Natural killer cell treated with Interleukin-12 subunit alpha and Interleukin-12 subunit beta and Interleukin-15 and Interleukin-18, amount 100 ng/mL, for 72 hours (primary cell): ENCODE data around the gene LGALS13. TPM values are rescaled to one million over a fixed set of nuclear protein-coding genes. Genes with fewer than 3 reads are reported as not detected.
A peak's percentile ranks its signal among the peaks of the same experiment; 100 is the strongest.

Experiments
- ATAC-seq, 2 donors: fragments of 150-1000 bp; cut with Tn5 transposase in 1 of 2; sonication (Bioruptor Pico), chemical (Tn5 transposase) in 1 of 2; 2 replicates each; pipeline ENCODE4 v1.10.0; 2021
- DNase-seq: peaks from one replicate; pipeline ENCODE4 v3.0.0; 2022; ENCODE audit warnings: low spot score
- H3K27ac Mint-ChIP-seq, 2 donors: 1 replicate in 1 of 2; 2 replicates in 1 of 2; pipeline ENCODE4 v1.8.0; 2022; ENCODE audit warnings: mixed read lengths in 2 of 2, mild to moderate bottlenecking in 1 of 2, moderate library complexity in 1 of 2
- H3K27me3 Mint-ChIP-seq, 2 donors: 1 replicate in 1 of 2; 2 replicates in 1 of 2; pipeline ENCODE4 v1.8.0; 2022; ENCODE audit warnings: mixed read lengths in 2 of 2
- H3K36me3 Mint-ChIP-seq: one replicate; pipeline ENCODE4 v1.8.0; 2022; ENCODE audit warnings: mixed read lengths
- H3K4me1 Mint-ChIP-seq, 2 donors: 1 replicate in 1 of 2; 2 replicates in 1 of 2; pipeline ENCODE4 v1.8.0; 2022; ENCODE audit warnings: low read depth in 2 of 2, mixed read lengths in 2 of 2, mild to moderate bottlenecking in 1 of 2
- H3K4me3 Mint-ChIP-seq: one replicate; pipeline ENCODE4 v1.8.0; 2022; ENCODE audit warnings: mixed read lengths
- H3K9me3 Mint-ChIP-seq: 2 replicates; pipeline ENCODE4 v1.8.0; 2022; ENCODE audit warnings: mixed read lengths
- total RNA-seq, 2 donors: library from RNA; stranded (reverse); gene quantifications; one replicate each; pipeline ENCODE4 v1.2.3, GENCODE V29; 2022

Gene LGALS13
- not detected for total RNA-seq

GRCh38 chr19:39602224-39602623, at the start of gene LGALS13:
LGALS13 (plus strand) TSS chr19:39602524; CDS start chr19:39602569, 45 bp downstream.
- no peak for DNase-seq
- H3K27me3 Mint-ChIP-seq, result peaks cover 35 to 45% of the 10 kb centered on the region in 2 donors
- no peak for ATAC-seq
- no peaks in the 10 kb centered on the region for H3K36me3 Mint-ChIP-seq
- H3K27ac Mint-ChIP-seq, result no peak within 1 kb of the TSS
- H3K9me3 Mint-ChIP-seq, result no peaks in the 10 kb centered on the region
- no peaks in the 10 kb centered on the region for H3K4me1 Mint-ChIP-seq
- no peak within 1 kb of the TSS for H3K4me3 Mint-ChIP-seq

DNA sequence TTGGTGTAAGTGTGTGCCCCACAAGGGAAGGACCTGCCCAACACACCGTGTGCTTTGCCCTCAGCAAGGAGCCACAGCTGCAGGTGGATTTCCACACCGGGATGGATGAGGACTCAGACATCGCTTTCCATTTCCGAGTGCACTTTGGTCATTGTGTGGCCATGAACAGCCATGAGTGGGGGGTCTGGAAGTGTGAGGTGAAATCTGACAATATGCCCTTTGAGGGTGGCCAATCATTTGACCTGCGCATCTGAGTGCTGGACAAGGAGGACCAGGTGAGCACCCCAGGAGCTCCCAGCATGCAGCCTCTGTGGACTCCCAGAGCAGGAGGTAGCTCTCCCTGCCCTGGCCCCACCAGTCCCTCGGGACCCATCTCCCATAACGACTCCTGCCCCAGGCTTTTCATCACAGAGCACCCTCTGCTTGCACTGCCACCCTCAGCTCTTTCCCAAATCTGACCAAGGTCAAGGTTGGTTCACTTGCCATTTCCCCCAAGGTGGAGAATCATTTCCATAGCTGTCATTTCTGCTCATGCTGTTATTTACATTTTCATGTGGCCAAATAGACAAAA, 49.2 kb upstream of the LGALS13 start:
- H3K4me3 Mint-ChIP-seq, result no peak overlapping the region
- peaks cover 6 to 7% of the 10 kb centered on the region in 2 donors for H3K4me1 Mint-ChIP-seq
- ATAC-seq (no peak), DNase-seq (no peak)
- peak overlapping the region in 1 of 2 donors; percentile 13 for H3K27ac Mint-ChIP-seq
- peaks cover 6 to 8% of the 10 kb centered on the region in 2 donors for H3K27me3 Mint-ChIP-seq
- no peaks in the 10 kb centered on the region for H3K9me3 Mint-ChIP-seq
- no peaks in the 10 kb centered on the region for H3K36me3 Mint-ChIP-seq

GRCh38 chr19:39554701-39555311, 47.5 kb upstream of the LGALS13 start:
- H3K27me3 Mint-ChIP-seq, result peaks cover 6 to 8% of the 10 kb centered on the region in 2 donors
- H3K36me3 Mint-ChIP-seq, result no peaks in the 10 kb centered on the region
- H3K4me3 Mint-ChIP-seq, result no peak overlapping the region
- no peaks in the 10 kb centered on the region for H3K9me3 Mint-ChIP-seq
- ATAC-seq, result no peak
- no peak overlapping the region for H3K27ac Mint-ChIP-seq
- DNase-seq, result no peak
- H3K4me1 Mint-ChIP-seq, result peaks cover 16% of the 10 kb centered on the region in 2 donors

GRCh38 chr19:39555883-39556282, 46.4 kb upstream of the LGALS13 start:
- DNase-seq, result no peak
- Mint-ChIP-seq H3K9me3 (no peaks in the 10 kb centered on the region), H3K27me3 (peaks cover 4 to 8% of the 10 kb centered on the region in 2 donors), H3K4me3 (no peak overlapping the region), H3K4me1 (peaks cover 16% of the 10 kb centered on the region in 2 donors), H3K27ac (no peak overlapping the region), H3K36me3 (no peaks in the 10 kb centered on the region)
- no peak for ATAC-seq

DNA sequence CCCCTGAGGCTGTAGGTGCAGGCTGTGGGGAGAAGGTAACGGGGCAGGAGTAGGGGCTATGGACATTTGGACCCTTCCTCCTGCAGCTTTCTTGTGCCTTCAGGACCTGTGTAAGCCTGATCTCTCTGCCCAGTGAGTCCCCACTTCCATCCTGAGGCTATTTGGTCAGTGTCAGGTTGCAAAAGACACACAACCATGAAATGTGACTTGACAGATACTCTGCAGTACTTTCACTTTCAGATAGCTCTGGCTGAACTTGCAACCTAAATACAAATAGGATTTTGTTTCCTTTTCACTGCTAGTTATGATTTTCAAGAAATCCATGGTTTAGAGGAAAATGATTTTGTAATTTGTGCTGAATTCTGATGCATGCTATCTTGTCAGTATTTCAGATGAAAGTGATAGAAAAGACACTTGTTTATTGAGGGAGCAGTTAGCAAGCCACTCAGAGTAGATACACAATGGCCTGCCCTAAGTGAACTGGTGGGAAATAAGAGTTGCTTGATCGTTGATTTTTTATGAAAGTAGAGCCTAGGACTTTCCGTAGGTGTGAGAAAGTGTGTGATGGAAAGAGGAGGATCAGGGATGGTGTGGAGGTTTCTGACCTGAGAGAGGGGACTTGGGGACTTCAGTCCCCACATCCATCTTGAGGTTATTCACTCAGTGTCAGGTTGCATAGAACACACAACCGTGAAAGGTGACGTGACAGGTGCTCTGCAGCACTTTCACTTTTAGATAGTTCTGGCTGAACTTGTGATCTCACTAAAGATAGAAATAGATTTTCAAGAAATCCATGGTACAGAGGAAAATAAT, 44.3 kb upstream of the LGALS13 start:
- H3K36me3 Mint-ChIP-seq, result no peaks in the 10 kb centered on the region

DNA sequence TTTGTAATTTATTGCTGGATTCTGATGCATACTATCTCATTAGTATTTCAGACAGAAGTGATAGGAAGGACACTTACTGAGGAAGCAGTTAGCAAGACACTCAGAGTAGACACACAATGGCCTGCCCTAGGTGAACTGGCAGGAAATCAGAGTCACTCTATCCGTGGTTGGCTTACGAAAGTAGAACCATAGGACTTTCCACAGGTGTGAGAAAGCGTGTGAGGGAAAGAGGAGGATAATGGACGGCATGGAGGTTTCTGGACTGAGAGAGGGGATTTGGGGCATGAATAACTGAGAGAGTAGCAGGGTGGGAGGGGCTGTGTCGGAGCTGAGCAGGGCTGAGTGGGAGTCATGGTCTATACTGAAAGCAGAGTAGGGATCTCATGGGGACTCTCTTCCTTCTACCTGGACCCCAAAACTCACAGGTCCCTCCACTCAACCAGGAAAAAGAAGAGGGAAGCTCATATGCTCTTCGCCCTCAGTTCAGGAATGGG, 43.7 kb upstream of the LGALS13 start:
- ATAC-seq (peak in 1 of 2 donors; percentile 49), DNase-seq (no peak)
- Mint-ChIP-seq H3K4me1 (peaks cover 16% of the 10 kb centered on the region in 2 donors), H3K36me3 (no peaks in the 10 kb centered on the region), H3K27ac (peak overlapping the region; percentile 12 to 82), H3K27me3 (peaks cover 8 to 10% of the 10 kb centered on the region in 2 donors), H3K4me3 (peak overlapping the region; percentile 73), H3K9me3 (no peaks in the 10 kb centered on the region)

More for the DNA sequence above, 44.3 kb upstream of the LGALS13 start:
- H3K4me1 Mint-ChIP-seq, result peaks cover 16% of the 10 kb centered on the region in 2 donors
- DNase-seq (no peak), ATAC-seq (peak; percentile 69 to 77)
- no peaks in the 10 kb centered on the region for H3K9me3 Mint-ChIP-seq
- H3K27me3 Mint-ChIP-seq, result peaks cover 10 to 15% of the 10 kb centered on the region in 2 donors
- peak overlapping the region; percentile 73 for H3K4me3 Mint-ChIP-seq
- H3K27ac Mint-ChIP-seq, result peak overlapping the region; percentile 12 to 82

- DNase-seq, result no peak
- H3K27ac Mint-ChIP-seq, result no peak overlapping the region
- peaks cover 7% of the 10 kb centered on the region in 2 donors for H3K4me1 Mint-ChIP-seq
- ATAC-seq, result no peak
- no peak overlapping the region for H3K4me3 Mint-ChIP-seq
- peaks cover 8 to 15% of the 10 kb centered on the region in 2 donors for H3K27me3 Mint-ChIP-seq
- no peaks in the 10 kb centered on the region for H3K36me3 Mint-ChIP-seq
- no peaks in the 10 kb centered on the region for H3K9me3 Mint-ChIP-seq
Measured at GRCh38 chr19:39563408-39563807, 38.9 kb upstream of the LGALS13 start.

DNA sequence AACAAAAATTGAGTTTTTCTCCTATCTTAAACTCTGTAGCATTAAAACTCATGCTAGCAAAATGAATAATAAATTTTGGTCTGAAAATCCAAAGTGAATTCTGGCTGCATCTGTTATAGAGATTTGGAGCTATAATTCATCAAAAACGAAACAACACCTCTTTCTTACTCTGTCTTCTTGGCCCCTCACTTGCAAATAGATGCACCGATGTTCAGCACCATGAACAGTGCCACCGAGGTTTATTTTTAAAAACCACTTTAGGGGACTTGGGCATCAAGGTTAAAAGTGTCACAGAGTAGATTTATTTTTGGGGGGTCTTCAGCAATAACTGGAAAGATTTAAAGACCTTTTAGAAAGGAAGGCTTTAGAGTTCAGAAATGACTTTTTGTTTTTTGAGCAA, 36.3 kb upstream of the LGALS13 start:
- H3K27me3 Mint-ChIP-seq, result peaks cover 25 to 26% of the 10 kb centered on the region in 2 donors
- no peak overlapping the region for H3K4me3 Mint-ChIP-seq
- H3K9me3 Mint-ChIP-seq, result no peaks in the 10 kb centered on the region
- no peak overlapping the region for H3K27ac Mint-ChIP-seq
- H3K36me3 Mint-ChIP-seq, result no peaks in the 10 kb centered on the region
- H3K4me1 Mint-ChIP-seq, result peaks cover 0 to 4% of the 10 kb centered on the region in 2 donors
- ATAC-seq (no peak), DNase-seq (no peak)

DNA sequence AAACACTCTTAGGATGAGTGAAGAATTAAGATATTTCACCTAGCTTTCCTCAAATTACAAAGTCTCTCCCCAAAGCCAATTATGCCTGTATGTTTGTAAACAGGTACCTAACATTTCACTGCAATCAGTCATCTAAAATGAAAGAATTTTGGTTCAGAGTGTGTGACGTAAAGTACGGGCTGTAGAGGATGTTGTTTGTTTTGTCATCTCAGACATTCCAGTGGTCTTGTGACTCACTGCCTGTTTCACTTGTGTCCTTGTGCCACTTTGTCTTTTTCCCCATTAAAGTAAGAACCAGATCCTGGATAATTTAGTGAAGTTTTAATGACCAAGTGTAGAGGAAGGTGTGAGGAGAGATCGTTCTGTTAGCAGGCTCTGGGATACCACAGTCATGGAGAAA, 33.7 kb upstream of the LGALS13 start:
- no peak overlapping the region for H3K4me3 Mint-ChIP-seq
- DNase-seq, result no peak
- no peak for ATAC-seq
- peaks cover 30 to 31% of the 10 kb centered on the region in 2 donors for H3K27me3 Mint-ChIP-seq
- peaks cover 2% of the 10 kb centered on the region for H3K36me3 Mint-ChIP-seq
- H3K9me3 Mint-ChIP-seq, result no peaks in the 10 kb centered on the region
- H3K27ac Mint-ChIP-seq, result no peak overlapping the region
- peaks cover 0 to 4% of the 10 kb centered on the region in 2 donors for H3K4me1 Mint-ChIP-seq

DNA sequence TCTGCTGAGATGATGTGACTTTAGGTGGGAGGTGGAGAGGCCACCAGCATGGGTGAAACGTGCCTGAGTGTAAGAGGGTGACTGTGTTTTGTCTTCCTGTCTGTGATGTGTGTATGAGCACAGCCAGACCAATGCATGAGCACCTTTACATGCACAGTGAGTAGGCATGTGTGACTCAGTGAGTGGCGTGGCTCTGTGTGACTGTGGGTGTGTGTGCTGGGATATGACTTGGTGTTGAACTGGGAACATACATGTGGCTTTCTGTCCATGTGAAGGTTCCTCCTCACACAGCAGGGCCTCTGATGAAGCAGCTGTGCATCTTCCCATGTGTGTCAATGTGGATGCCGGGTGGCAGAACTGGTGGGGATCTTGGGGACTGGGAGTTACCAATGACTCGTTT, 19.9 kb upstream of the LGALS13 start:
- peaks cover 9% of the 10 kb centered on the region for H3K9me3 Mint-ChIP-seq
- no peak overlapping the region for H3K4me3 Mint-ChIP-seq
- DNase-seq (no peak), ATAC-seq (peak in 1 of 2 donors; percentile 78)
- H3K27ac Mint-ChIP-seq, result no peak overlapping the region
- peaks cover 9% of the 10 kb centered on the region for H3K36me3 Mint-ChIP-seq
- no peaks in the 10 kb centered on the region for H3K4me1 Mint-ChIP-seq
- peaks cover 32 to 37% of the 10 kb centered on the region in 2 donors for H3K27me3 Mint-ChIP-seq

- Mint-ChIP-seq H3K4me3 (no peak overlapping the region), H3K4me1 (no peaks in the 10 kb centered on the region), H3K27ac (no peak overlapping the region), H3K36me3 (peaks cover 9% of the 10 kb centered on the region), H3K27me3 (peaks cover 26 to 32% of the 10 kb centered on the region in 2 donors), H3K9me3 (peaks cover 9% of the 10 kb centered on the region)
- ATAC-seq (peak in 1 of 2 donors; percentile 61), DNase-seq (no peak)
Measured at GRCh38 chr19:39582891-39583625, 19.3 kb upstream of the LGALS13 start.

GRCh38 chr19:39587496-39587895, 14.8 kb upstream of the LGALS13 start:
- H3K9me3 Mint-ChIP-seq, result peaks cover 5% of the 10 kb centered on the region
- no peaks in the 10 kb centered on the region for H3K4me1 Mint-ChIP-seq
- no peak overlapping the region for H3K4me3 Mint-ChIP-seq
- peaks cover 9 to 31% of the 10 kb centered on the region in 2 donors for H3K27me3 Mint-ChIP-seq
- H3K27ac Mint-ChIP-seq, result no peak overlapping the region
- H3K36me3 Mint-ChIP-seq, result no peaks in the 10 kb centered on the region
- no peak for ATAC-seq
- no peak for DNase-seq

DNA sequence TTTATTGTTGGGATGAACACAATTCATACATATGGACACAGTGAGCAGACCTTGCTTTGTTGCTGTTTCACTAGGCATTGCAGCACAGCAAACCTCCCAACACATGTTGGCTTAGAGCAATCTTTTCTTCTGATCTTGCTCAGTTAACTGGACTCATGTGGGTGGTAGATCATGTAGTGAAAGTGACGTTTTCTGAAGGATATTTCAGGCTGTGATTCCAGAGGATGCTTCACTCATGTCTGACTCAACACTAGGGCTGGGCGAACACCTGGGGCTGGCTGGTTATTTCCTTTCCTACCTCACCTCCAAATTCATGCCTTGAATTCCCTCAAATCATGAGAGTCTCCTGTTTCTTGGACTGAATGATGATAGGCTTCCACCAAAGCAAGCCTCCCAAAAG, 14.3 kb upstream of the LGALS13 start:
- H3K27me3 Mint-ChIP-seq, result peaks cover 9 to 31% of the 10 kb centered on the region in 2 donors
- H3K27ac Mint-ChIP-seq, result no peak overlapping the region
- H3K9me3 Mint-ChIP-seq, result peaks cover 5% of the 10 kb centered on the region
- no peaks in the 10 kb centered on the region for H3K36me3 Mint-ChIP-seq
- no peak overlapping the region for H3K4me3 Mint-ChIP-seq
- ATAC-seq, result no peak
- no peak for DNase-seq
- no peaks in the 10 kb centered on the region for H3K4me1 Mint-ChIP-seq
